Thymus (tissue), 11 donors: ENCODE results near the gene PRUNE2. TPM values are rescaled to one million over a fixed set of nuclear protein-coding genes. Genes with fewer than 3 reads are reported as not detected.

Experiments
- DNase-seq, 9 donors: peaks; one replicate each; pipeline ENCODE4 v3.0.0-alpha.2; 2013; ENCODE audit warnings: low spot score in 9 of 9, low read depth in 6 of 9, missing footprints in 1 of 9
- H3K27ac ChIP-seq, 2 donors: one replicate each; pipeline ENCODE4 v1.5.1; 2013; ENCODE audit warnings: control low read depth in 1 of 2, low read depth in 1 of 2, low read length in 1 of 2, mild to moderate bottlenecking in 1 of 2, moderate library complexity in 1 of 2
- H3K27me3 ChIP-seq, 2 donors: one replicate each; pipeline ENCODE4 v1.5.1; 2013; ENCODE audit warnings: low read length in 1 of 2; ENCODE audit not compliant: control insufficient read depth in 2 of 2, insufficient read depth in 1 of 2
- H3K36me3 ChIP-seq, 2 donors: one replicate each; pipeline ENCODE4 v1.5.1; 2013; ENCODE audit warnings: low read length in 1 of 2, mild to moderate bottlenecking in 1 of 2, moderate library complexity in 1 of 2; ENCODE audit not compliant: control insufficient read depth in 2 of 2, insufficient read depth in 2 of 2
- H3K4me1 ChIP-seq, 2 donors: one replicate each; pipeline ENCODE4 v1.5.1; 2013; ENCODE audit warnings: low read length in 2 of 2; ENCODE audit not compliant: control insufficient read depth in 2 of 2, insufficient read depth in 2 of 2
- H3K4me3 ChIP-seq, 2 donors: one replicate each; pipeline ENCODE4 v1.5.1; 2013; ENCODE audit warnings: low read length in 2 of 2, control low read depth in 1 of 2, mild to moderate bottlenecking in 1 of 2
- H3K9me3 ChIP-seq, 2 donors: one replicate each; pipeline ENCODE4 v1.5.1; 2013; ENCODE audit warnings: low read length in 1 of 2, mild to moderate bottlenecking in 1 of 2; ENCODE audit not compliant: control insufficient read depth in 2 of 2, insufficient read depth in 1 of 2
- WGBS: extraction: QIAGEN DNeasy Blood & Tissue Kit; methylation state at CpG from one replicate; pipeline ENCODE4 v1.1.7; 2013; 5-methylcytosine and 5-hydroxymethylcytosine counted together
- polyA plus RNA-seq: library from polyadenylated mRNA; stranded (reverse); fragments of 200-250 nt; gene quantifications from one replicate; pipeline ENCODE4 v1.2.3, GENCODE V29; 2013
- total RNA-seq: library from RNA; stranded (reverse); fragments of 120-200 nt; gene quantifications from one replicate; pipeline ENCODE4 v1.2.4, GENCODE V29; 2013
- donor health status: healthy.

The PRUNE2 gene
- total and polyA plus RNA-seq, 2 donors = 2.0 to 3.4 TPM

DNA sequence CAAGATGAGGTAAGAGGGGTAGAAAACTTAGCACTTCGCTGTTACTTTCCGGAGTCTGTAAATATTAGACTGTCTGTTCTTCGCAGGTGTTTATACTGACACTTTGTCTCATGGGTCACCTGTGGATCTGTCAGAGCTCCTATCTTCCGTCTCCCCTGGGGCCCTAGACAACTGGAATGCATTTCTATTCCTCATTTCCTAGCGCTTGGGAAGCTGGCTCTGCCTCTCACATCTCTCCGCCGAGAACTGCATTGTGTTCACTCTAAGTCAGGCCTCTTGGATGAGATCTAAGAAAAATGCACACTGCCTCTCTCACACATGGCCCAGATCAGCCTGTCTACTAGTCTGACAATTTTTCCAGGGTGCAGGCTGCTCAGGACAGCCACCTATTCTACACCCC is 102.2 kb downstream of the PRUNE2 start:
- 88% methylated on average over 7 of the region's 7 CpGs for WGBS
- no peak for DNase-seq
- Histone ChIP-seq H3K36me3 (no peaks in the 10 kb centered on the region), H3K4me3 (no peak overlapping the region), H3K9me3 (no peaks in the 10 kb centered on the region), H3K27me3 (peaks cover 0 to 3% of the 10 kb centered on the region in 2 donors), H3K4me1 (no peaks in the 10 kb centered on the region), H3K27ac (no peak overlapping the region)

- WGBS = 89% methylated on average over 2 of the region's 2 CpGs
- Histone ChIP-seq H3K4me3 (no peak overlapping the region), H3K9me3 (no peaks in the 10 kb centered on the region), H3K27ac (no peak overlapping the region), H3K36me3 (no peaks in the 10 kb centered on the region), H3K4me1 (no peaks in the 10 kb centered on the region), H3K27me3 (no peaks in the 10 kb centered on the region)
- DNase-seq = no peak
Measured at GRCh38 chr9:76803083-76803482, 102.8 kb downstream of the PRUNE2 start.

GRCh38 chr9:76800901-76801300 is 105.0 kb downstream of the PRUNE2 start:
- Histone ChIP-seq H3K27me3 (no peaks in the 10 kb centered on the region), H3K9me3 (no peaks in the 10 kb centered on the region), H3K27ac (no peak overlapping the region), H3K36me3 (no peaks in the 10 kb centered on the region), H3K4me3 (no peak overlapping the region), H3K4me1 (no peaks in the 10 kb centered on the region)
- no peak for DNase-seq
- 99% methylated on average over 1 of the region's 1 CpG for WGBS

DNA sequence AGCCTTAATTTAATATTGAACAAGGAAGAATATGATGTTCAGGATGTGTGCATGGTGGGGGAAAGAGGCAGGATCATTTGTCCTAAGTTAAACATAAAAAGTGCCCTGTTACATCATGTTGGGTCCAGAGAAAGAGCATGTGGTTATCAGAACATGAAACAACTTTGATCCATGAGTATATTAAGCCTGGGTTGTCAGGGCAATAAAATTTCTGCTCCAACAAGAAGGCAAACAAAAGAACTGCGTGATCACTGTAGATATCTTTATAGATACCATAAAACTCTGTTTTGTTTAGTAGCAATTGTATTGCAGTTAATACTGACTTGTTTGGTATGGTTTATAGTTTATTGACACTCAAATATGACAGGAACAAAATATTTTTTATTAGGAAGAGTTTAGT is 106.4 kb downstream of the PRUNE2 start:
- Histone ChIP-seq H3K27ac (no peak overlapping the region), H3K4me3 (no peak overlapping the region), H3K27me3 (no peaks in the 10 kb centered on the region), H3K36me3 (no peaks in the 10 kb centered on the region), H3K9me3 (no peaks in the 10 kb centered on the region), H3K4me1 (no peaks in the 10 kb centered on the region)
- no peak for DNase-seq
- 98% methylated on average over 1 of the region's 1 CpG for WGBS

- Histone ChIP-seq H3K4me1 (no peaks in the 10 kb centered on the region), H3K9me3 (no peaks in the 10 kb centered on the region), H3K4me3 (no peak overlapping the region), H3K27ac (no peak overlapping the region), H3K27me3 (no peaks in the 10 kb centered on the region), H3K36me3 (no peaks in the 10 kb centered on the region)
- DNase-seq = peak in 1 of 9 donors; percentile 1
- 27% methylated on average over 2 of the region's 2 CpGs for WGBS
Measured at GRCh38 chr9:76798527-76798926, 107.4 kb downstream of the PRUNE2 start.

GRCh38 chr9:76796296-76796695 is 109.6 kb downstream of the PRUNE2 start:
- H3K36me3 ChIP-seq = no peaks in the 10 kb centered on the region
- WGBS = 85% methylated on average over 5 of the region's 5 CpGs
- no peaks in the 10 kb centered on the region for H3K9me3 ChIP-seq
- no peak overlapping the region for H3K4me3 ChIP-seq
- no peaks in the 10 kb centered on the region for H3K4me1 ChIP-seq
- no peaks in the 10 kb centered on the region for H3K27me3 ChIP-seq
- H3K27ac ChIP-seq = no peak overlapping the region
- no peak for DNase-seq

DNA sequence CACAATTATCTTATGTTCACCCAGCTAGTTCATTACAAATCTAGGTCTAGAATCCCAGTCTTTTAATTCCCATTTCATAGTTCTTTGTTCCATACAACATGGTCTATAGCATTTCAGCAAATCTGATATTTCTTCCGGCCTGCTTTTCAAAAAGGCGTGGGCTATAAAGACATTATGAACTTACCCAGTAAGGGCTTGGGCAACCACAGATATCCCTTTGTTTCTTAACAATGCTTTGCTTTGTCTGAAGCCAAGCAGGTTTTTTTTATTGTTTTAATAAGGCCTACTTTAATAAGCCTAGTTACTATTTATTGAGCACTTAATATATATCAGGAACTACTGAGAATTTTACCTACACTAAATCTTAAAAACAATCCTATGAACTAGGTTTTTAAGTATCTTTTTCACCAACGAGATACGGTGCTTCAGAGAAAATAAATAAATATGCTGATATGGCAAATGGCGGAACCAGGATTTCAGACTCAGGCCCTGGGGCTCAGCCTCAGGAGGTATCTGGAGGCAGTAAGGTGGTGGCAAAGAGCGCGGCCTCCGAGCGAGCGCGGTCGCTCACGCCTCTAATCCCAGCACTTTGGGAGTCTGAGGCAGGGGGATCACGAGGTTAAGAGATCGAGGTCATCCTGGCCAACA is 112.0 kb downstream of the PRUNE2 start:
- WGBS = 98% methylated on average over 15 of the region's 15 CpGs
- no peak overlapping the region for H3K4me3 ChIP-seq
- no peak for DNase-seq
- H3K27me3 ChIP-seq = no peaks in the 10 kb centered on the region
- no peak overlapping the region for H3K27ac ChIP-seq
- H3K36me3 ChIP-seq = no peaks in the 10 kb centered on the region
- no peaks in the 10 kb centered on the region for H3K4me1 ChIP-seq
- no peaks in the 10 kb centered on the region for H3K9me3 ChIP-seq

DNA sequence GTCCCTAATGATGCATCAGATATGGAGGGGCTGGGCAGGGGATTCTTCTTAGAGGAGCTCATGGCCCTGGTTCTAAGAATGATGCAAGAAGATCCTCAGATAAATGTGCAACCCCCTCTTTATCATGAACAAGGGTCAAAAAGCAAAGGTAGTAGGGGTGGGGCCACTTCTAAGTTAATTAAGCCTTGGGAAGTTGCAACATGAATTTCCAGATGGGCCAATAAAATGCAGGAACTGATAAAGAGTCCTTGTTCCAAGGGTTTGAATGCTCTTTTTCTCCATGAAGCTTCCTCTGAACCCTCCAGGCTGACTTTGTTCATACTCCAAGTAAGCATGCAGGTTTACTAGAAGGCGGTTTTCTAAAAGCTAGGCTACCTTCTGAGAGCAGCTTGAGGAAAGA is 116.1 kb downstream of the PRUNE2 start:
- H3K4me3 ChIP-seq = no peak overlapping the region
- no peaks in the 10 kb centered on the region for H3K27me3 ChIP-seq
- DNase-seq = no peak
- H3K4me1 ChIP-seq = no peaks in the 10 kb centered on the region
- WGBS = 97% methylated on average over 1 of the region's 1 CpG
- no peaks in the 10 kb centered on the region for H3K9me3 ChIP-seq
- H3K27ac ChIP-seq = no peak overlapping the region
- H3K36me3 ChIP-seq = no peaks in the 10 kb centered on the region

GRCh38 chr9:76787677-76788076 is 118.2 kb downstream of the PRUNE2 start:
- Histone ChIP-seq H3K4me1 (no peaks in the 10 kb centered on the region), H3K9me3 (no peaks in the 10 kb centered on the region), H3K36me3 (no peaks in the 10 kb centered on the region), H3K27me3 (no peaks in the 10 kb centered on the region), H3K4me3 (no peak overlapping the region), H3K27ac (no peak overlapping the region)
- 87% methylated on average over 11 of the region's 11 CpGs for WGBS
- no peak for DNase-seq
